C4-2B (cell line): ENCODE data around the gene DAZAP1.

Experiments
- ZFX ChIP-seq: fragments of 450-650 bp; IDR thresholded peaks from 2 replicates; pipeline ENCODE4 v1.6.1; 2017
- TF ChIP-seq, protein P1 (sequence below): fragments of 450-650 bp; conservative IDR thresholded peaks from 2 replicates; pipeline ENCODE4 v1.5.1; 2017; ENCODE audit warnings: mild to moderate bottlenecking

DNA sequence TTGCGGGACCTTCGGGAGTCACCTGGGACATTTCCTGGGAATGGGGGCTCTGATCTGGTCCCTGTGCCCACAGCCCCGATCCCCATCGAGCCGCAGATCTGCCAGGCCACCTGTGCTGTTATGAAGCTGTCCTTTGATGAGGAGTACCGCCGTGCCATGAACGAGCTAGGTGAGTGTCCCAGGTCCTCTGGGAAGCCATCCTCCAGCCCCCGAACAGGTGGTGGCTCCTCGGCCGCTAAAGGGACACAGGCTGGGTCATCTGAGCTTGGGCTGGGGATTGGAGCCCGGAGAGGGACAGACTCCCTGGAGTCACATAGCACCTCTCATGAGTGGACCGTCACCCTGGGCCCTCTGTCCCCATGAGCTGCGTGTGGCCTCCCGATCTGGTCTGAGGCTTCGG is 50.5 kb downstream of the DAZAP1 start:
- TF ChIP-seq, protein P1, sequence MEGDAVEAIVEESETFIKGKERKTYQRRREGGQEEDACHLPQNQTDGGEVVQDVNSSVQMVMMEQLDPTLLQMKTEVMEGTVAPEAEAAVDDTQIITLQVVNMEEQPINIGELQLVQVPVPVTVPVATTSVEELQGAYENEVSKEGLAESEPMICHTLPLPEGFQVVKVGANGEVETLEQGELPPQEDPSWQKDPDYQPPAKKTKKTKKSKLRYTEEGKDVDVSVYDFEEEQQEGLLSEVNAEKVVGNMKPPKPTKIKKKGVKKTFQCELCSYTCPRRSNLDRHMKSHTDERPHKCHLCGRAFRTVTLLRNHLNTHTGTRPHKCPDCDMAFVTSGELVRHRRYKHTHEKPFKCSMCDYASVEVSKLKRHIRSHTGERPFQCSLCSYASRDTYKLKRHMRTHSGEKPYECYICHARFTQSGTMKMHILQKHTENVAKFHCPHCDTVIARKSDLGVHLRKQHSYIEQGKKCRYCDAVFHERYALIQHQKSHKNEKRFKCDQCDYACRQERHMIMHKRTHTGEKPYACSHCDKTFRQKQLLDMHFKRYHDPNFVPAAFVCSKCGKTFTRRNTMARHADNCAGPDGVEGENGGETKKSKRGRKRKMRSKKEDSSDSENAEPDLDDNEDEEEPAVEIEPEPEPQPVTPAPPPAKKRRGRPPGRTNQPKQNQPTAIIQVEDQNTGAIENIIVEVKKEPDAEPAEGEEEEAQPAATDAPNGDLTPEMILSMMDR = no peak
- TF ChIP-seq ZFX = no peak
